GM21737 (cell line): Measurements from ENCODE around the gene NFE2L2.
"Not testable (repeated sequence)": the region's sequence is repeated elsewhere in the genome, so short reads cannot be mapped to it uniquely, and the experiment has no call there.

Source experiments
- ATAC-seq: cut with Tn5 transposase; IDR thresholded peaks from one replicate; pipeline ENCODE4 v1.9.1; 2021; ENCODE audit warnings: mild to moderate bottlenecking, moderate library complexity; ENCODE audit not compliant: unreplicated experiment

NFE2L2 gene

GRCh38 chr2:177264693-177265587 lies at the start of gene NFE2L2:
NFE2L2 (minus strand) TSS chr2:177264727; CDS start chr2:177264576, 151 bp downstream.
- ATAC-seq = peak; percentile 61

DNA sequence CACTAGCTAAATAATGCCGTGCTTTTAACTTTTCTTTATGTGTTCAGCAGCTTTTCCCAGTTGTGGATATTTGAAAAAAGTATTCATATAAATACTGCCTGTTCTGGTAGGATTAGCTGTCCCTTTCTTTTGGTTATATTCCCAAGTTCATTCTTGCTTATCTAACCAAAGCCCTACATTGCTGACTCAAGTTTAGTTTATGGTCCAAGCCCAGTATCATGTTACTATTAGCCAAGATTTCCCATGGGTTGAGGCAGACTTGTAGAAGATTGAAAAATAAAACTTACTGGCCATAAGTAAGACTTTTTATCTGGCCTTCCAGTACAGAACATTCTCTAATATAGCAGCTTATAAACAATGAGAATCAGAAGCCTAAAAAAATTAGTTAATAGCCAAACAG lies 49.7 kb upstream of the NFE2L2 start:
- no peak for ATAC-seq

DNA sequence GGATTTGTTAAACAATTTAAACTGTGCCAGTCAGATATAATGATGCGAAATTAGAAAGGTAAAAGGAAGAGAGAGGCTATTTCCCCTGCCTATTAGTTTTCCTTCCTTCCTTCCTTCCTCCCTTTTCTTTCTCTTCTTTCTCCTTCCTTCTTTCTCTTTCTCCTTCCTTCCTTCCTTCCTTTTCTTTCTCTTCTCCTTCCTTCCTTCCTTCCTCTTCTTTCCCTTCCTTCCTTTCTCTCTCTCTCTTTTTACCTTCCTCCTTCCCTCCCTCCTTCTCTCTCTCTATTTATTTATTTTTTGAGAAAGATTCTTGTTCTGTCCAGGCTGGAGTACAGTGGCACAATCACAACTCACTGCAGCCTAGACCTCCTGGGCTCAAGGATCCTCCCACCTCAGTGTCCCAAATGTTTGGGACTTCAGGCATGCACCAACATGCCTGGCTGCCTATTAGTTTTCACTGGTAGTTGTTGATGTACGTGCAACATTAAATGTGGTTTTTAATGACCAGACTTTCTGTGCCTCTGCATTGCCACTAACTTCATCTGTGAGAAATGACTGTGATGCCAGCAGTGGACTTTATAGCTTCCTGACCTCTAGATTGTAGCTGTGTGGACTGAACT lies 48.7 kb upstream of the NFE2L2 start:
- ATAC-seq = no peak

GRCh38 chr2:177312562-177312961 lies 48.0 kb upstream of the NFE2L2 start:
- no peak for ATAC-seq

DNA sequence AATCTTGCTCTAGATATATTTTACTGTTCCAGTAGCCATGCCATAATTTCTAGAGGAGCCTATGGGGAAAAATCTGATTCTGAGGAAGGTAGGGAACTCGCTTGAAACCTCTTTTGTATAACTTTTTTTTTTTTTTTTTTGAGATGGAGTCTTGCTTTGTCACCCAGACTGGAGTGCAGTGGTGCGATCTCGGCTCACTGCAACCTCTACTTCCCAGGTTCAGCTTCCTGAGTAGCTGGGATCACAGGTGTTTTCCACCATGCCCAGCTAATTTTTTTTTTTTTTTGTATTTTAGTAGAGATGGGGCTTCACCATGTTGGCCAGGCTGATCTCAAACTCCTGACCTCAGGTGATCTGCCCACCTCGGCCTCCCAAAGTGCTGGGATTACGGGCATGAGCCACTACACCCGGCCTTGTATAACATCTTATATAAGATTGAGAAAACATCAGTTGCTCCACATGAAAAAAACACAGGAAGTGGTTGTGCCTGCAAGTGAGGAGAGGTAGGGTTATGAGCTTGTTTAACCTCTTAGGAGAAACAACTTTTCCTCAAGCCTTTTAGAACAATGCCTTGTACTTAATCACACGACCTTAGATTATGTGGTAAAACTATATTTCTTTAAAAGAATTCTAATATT lies 45.3 kb upstream of the NFE2L2 start:
- not testable (repeated sequence) for ATAC-seq

GRCh38 chr2:177306550-177306949 lies 42.0 kb upstream of the NFE2L2 start:
- no peak for ATAC-seq

- ATAC-seq = no peak
Measured at GRCh38 chr2:177303939-177304338, 39.4 kb upstream of the NFE2L2 start.

GRCh38 chr2:177302552-177302951 lies 38.0 kb upstream of the NFE2L2 start:
- no peak for ATAC-seq

DNA sequence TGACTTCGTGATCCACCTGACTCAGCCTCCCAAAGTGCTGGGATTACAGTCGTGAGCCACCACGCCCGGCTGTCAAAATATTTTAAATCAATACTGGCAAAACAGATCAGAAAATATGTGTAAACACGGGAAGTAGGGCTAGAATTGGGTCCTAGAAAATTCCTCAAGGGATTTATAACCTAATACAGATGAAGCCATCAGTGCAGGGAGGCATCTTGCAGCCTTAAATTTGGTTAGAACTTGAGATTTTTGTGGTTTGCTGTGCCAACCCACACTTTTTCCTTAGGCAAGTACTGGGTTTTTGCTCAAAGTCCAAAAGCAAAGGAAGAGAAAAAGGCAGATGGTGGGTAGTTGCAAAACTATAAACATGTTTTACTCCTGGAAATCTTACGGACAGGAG lies 33.7 kb upstream of the NFE2L2 start:
- no peak for ATAC-seq

DNA sequence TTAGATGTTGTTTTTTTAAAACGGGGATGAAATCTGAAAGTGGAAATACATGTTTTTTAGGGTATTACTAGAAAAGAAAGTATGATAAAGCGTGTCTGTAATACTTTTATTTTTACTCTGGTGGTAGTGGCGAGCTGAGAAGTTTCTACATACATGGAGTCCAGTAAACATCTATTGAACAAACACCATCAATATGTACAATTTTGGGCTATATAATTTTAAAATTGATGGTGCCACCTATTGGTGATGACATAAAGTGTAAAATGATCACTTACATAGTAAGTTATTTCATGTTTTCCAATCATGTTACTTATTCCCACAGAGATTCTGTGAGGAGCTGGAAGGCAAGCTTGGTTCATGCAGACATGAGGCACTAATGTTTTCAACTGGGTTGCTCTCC lies 31.5 kb upstream of the NFE2L2 start:
- ATAC-seq = no peak

DNA sequence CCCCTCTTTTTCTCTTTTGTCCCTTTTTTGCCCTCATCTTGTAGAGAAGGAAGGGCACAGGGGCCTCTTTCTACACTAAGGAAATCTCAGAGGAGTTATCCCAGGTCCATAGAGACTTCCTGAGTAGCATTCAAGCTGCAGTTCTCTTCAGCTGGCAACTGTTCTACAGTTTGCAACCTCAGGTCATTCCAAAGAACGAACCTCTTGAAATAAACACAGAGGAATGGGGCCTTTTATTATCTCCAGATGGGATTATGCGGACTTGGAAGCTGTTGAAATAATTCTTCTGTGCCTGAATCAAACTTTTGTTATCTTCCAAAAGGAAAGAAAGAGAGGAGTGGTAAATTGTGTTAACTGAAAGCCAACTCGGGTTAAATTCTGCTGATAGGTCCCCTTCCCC lies 31.0 kb upstream of the NFE2L2 start:
- no peak for ATAC-seq

DNA sequence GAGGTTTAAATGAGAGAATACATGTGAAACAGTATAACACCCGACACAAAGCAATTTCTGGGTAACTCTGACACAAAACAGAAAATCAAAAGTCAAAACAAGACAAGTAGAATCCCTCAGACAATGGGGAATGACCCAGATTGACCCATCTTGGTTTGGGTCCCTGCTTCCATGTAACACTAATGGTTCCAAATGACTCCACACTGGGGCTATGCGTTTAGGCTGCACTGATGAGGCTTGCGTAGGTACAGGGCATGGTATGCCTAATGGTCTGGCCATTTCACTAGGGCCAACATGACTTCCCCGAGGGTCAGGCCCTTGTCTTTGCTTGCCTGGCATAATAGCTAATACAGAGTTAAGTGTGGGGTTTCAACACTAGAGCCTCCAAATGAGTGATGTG lies 27.2 kb upstream of the NFE2L2 start:
- ATAC-seq = no peak

DNA sequence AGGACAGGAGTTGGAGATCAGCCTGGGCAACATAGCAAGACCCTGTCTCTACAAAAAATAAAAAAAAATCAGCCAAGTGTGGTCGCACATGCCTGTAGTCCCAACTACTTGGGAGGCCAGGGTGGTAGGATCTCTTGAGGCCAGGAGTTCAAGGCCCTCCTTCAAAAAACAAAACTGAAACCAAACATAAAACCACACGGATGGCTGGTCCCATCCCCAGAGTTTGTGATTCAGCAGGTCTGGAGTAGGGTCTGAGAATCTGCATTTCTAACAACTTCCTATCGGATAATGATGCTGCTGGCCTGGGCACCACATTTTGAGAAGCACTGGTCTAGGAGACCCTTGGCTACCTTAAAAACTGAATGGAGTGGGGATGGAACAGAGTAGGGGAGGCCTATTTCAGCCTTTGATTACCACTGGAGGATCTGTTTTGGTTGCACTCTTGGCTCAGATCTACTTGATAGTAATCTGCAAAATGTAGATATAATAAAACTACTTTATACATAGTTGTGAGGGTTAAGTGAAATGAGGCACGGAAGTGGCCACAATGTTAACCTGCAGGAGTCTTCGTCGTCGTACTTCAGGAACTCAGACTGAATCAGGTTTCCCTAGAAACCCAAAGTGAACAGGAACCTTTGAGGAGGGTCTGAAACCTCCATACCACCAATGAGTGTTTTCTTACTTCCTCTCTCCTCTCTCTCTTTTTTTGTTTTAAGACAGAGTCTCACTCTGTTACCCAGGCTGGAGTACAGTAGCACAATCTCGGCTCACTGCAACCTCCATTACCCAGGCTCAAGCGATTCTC lies 25.5 kb upstream of the NFE2L2 start:
- ATAC-seq = peak; percentile 86

GRCh38 chr2:177287814-177288213 lies 23.3 kb upstream of the NFE2L2 start:
- no peak for ATAC-seq

- ATAC-seq = no peak
Measured at GRCh38 chr2:177285892-177286715, 21.6 kb upstream of the NFE2L2 start.

DNA sequence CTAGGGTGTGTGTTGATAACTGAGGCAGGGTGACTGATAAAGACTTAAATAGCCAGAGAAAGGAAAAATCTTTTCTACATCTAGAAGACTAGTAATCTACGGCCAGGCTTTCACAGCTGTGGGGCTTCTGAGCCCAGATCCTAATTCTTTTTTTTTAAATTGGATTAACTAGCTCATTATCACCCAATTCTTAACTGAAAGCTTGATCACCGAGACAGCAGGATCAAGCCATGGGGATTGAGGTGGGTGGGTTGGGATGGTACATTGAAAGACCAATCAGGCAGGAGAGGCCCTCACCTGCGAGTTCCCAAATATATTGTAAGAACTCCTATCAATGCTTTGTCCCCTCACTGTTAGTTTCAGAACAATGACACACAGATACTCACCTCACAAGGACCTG lies 20.0 kb upstream of the NFE2L2 start:
- no peak for ATAC-seq

- ATAC-seq = no peak
Measured at GRCh38 chr2:177283906-177284305, 19.4 kb upstream of the NFE2L2 start.

DNA sequence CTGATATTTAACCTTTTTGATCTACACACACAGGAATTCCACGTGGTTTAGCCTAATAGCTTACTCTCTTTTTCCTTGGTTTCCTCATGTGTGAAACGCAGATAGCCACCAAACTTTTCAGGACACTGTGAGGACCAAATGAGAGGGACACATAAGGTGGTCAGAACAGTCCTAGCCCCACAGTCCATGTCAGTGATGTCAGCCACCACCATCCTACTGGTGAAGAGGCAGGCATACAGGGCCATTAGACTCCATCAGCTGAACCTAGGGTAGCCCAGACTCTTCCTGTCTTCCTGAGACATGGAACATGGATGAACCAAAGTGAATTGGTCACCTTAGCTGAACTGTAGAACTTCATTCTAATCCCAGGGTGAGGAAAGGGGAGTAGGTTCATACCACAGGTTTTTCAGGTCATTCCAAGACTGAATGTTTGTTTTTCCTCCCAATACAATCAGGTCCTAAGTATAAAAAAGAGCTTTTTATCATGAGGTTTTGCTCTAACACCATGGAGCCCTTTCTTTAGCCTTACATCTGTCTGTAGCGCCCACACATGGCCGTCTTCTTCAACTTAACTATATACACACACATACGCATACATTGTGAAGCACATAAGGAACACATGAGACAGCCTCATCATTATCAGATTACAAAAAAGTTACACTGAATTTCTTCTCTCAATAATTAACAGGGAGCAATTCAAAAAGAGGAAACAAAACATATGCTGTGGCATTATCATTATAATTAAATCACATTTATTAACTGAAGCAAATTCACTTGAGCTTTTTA lies 18.5 kb upstream of the NFE2L2 start:
- no peak for ATAC-seq

DNA sequence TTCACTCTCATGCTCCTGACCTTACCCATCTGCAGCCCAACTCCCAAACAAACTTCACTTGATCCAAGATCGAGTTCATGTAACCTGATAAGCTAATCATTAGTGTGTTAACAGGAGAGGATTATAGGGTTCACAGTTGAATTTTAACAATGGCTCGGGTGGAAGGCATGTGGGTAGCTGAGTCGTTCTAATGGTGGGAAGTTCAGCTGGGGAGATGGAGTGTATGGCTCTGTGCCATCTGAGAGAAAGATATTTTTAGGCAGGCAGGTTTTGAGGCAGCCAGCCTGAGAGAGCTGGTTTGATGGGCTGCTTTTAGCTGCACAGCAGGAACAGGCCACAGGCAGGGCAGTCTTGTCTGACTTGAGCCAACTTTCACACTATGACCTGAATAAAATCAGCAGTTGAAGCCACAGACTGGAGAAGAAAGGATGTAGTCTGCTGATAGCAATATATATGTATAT lies 17.7 kb upstream of the NFE2L2 start:
- ATAC-seq = no peak
